SK-N-SH (cell line): ENCODE results near the gene EIF2S2. TPM values are rescaled to one million over a fixed set of nuclear protein-coding genes. Genes with fewer than 3 reads are reported as not detected.

Source experiments
- CTCF ChIA-PET: fragments of 300-600, 350-600 bp; formaldehyde crosslinking; extraction: SDS; loops from one replicate; lab custom pipeline; 2021; lab: Yijun Ruan, JAX
- POLR2A ChIA-PET: fragments of 350-600 bp; sonication (Branson Sonifier 250); formaldehyde crosslinking; extraction: SDS; loops from one replicate; lab custom pipeline; 2020; ENCODE audit warnings: antibody characterized with exemption, inconsistent platforms; lab: Yijun Ruan, JAX
- DNase-seq: peaks from one replicate; pipeline ENCODE4 v3.0.0; 2012
- H2AFZ ChIP-seq: fragments of 200-600 bp; sonication (generic); 2 replicates; pipeline ENCODE4 v1.8.1; 2016; ENCODE audit warnings: antibody characterized with exemption, mild to moderate bottlenecking, low read depth
- H3F3A ChIP-seq: fragments of 200-600 bp; sonication (generic); replicated peaks from 2 replicates; pipeline ENCODE3; 2016; ENCODE audit warnings: antibody characterized with exemption, mild to moderate bottlenecking; ENCODE audit not compliant: insufficient read depth
- H3K27ac ChIP-seq, 2 experiments: fragments of 200-500 bp in 1 of 2; fragments of 200-600 bp in 1 of 2; sonication (Bioruptor generic) in 1 of 2; sonication (generic), shearing (Covaris generic) in 1 of 2; 2 replicates each; pipeline versions ENCODE4 v1.5.1 to v1.6.1; 2014 to 2016; ENCODE audit warnings: low read depth in 2 of 2, inconsistent platforms in 1 of 2, low read length in 1 of 2, mild to moderate bottlenecking in 1 of 2, mixed read lengths in 1 of 2
- H3K27me3 ChIP-seq: fragments of 200-600 bp; sonication (generic), shearing (Covaris generic); 2 replicates; pipeline ENCODE4 v1.6.1; 2016; ENCODE audit warnings: mixed run types; ENCODE audit not compliant: insufficient read depth
- H3K36me3 ChIP-seq, 2 experiments: fragments of 200-500 bp in 1 of 2; fragments of 200-600 bp in 1 of 2; sonication (Bioruptor generic) in 1 of 2; sonication (generic) in 1 of 2; replicated peaks in 1 of 2; 2 replicates each; pipeline versions ENCODE3 to v1.5.1; 2014 to 2016; ENCODE audit warnings: low read length in 1 of 2, mild to moderate bottlenecking in 1 of 2; ENCODE audit not compliant: insufficient read depth in 2 of 2, control insufficient read depth in 1 of 2
- H3K4me1 ChIP-seq, 2 experiments: fragments of 200-500 bp in 1 of 2; fragments of 200-600 bp in 1 of 2; sonication (Bioruptor generic) in 1 of 2; sonication (generic), shearing (Covaris generic) in 1 of 2; 2 replicates each; pipeline versions ENCODE4 v1.5.1 to v1.6.1; 2014 to 2016; ENCODE audit warnings: low read depth in 1 of 2, low read length in 1 of 2, mixed run types in 1 of 2; ENCODE audit not compliant: insufficient read depth in 2 of 2, control insufficient read depth in 1 of 2
- H3K4me2 ChIP-seq: fragments of 200-600 bp; sonication (generic), shearing (Covaris generic); 2 replicates; pipeline ENCODE4 v1.6.1; 2017; ENCODE audit warnings: mixed run types
- H3K4me3 ChIP-seq, 2 experiments: fragments of 200-500 bp in 1 of 2; fragments of 200-600 bp in 1 of 2; sonication (Bioruptor generic) in 1 of 2; sonication (generic), shearing (Covaris generic) in 1 of 2; 2 replicates each; pipeline versions ENCODE4 v1.5.1 to v1.8.1; 2014 to 2016; ENCODE audit warnings: low read depth in 2 of 2, inconsistent platforms in 1 of 2, low read length in 1 of 2, mild to moderate bottlenecking in 1 of 2, mixed read lengths in 1 of 2, moderate library complexity in 1 of 2
- H3K79me2 ChIP-seq: fragments of 200-600 bp; sonication (generic); 2 replicates; pipeline ENCODE4 v1.8.1; 2017; ENCODE audit warnings: mild to moderate bottlenecking; ENCODE audit not compliant: insufficient read depth
- H3K9ac ChIP-seq: fragments of 200-600 bp; sonication (generic); 2 replicates; pipeline ENCODE4 v1.6.1; 2017; ENCODE audit warnings: mixed run types
- H3K9me2 ChIP-seq: fragments of 200-600 bp; sonication (generic); 2 replicates; pipeline ENCODE4 v1.6.1; 2017; ENCODE audit warnings: mixed run types
- H3K9me3 ChIP-seq: fragments of 200-600 bp; sonication (generic); 2 replicates; pipeline ENCODE4 v1.6.1; 2017; ENCODE audit warnings: mixed run types, mild to moderate bottlenecking, moderate library complexity
- H4K20me1 ChIP-seq: fragments of 200-600 bp; sonication (generic); 2 replicates; pipeline ENCODE4 v1.6.1; 2017; ENCODE audit warnings: mild to moderate bottlenecking, mixed run types; ENCODE audit not compliant: insufficient read depth
- CTCF ChIP-seq: fragments of 200-600 bp; sonication (generic); IDR thresholded peaks from 2 replicates; pipeline ENCODE4 v1.6.1; 2017; ENCODE audit warnings: antibody characterized with exemption, mild to moderate bottlenecking, moderate library complexity
- EP300 ChIP-seq, 2 experiments: IDR thresholded peaks; 2 replicates each; pipeline versions ENCODE4 v1.4.0 to v1.6.1; 2012; ENCODE audit warnings: borderline replicate concordance in 1 of 2, low read depth in 1 of 2, low read length in 1 of 2
- EZH2phosphoT487 ChIP-seq: fragments of 200-600 bp; sonication (generic); IDR thresholded peaks from 2 replicates; pipeline ENCODE4 v1.6.1; 2017; ENCODE audit warnings: low read depth, mixed run types, mild to moderate bottlenecking, antibody characterized with exemption, moderate library complexity, borderline replicate concordance
- FOSL2 ChIP-seq: IDR thresholded peaks from 2 replicates; pipeline ENCODE4 v1.4.0; 2012; ENCODE audit warnings: low read depth, mild to moderate bottlenecking, moderate library complexity, borderline replicate concordance
- FOXJ3 ChIP-seq: sonication (generic); formaldehyde crosslinking; IDR thresholded peaks from 2 replicates; pipeline ENCODE4 v1.5.1; 2020; ENCODE audit warnings: mild to moderate bottlenecking, missing genetic modification reagents
- FOXM1 ChIP-seq: IDR thresholded peaks from 2 replicates; pipeline ENCODE4 v1.4.0; 2012; ENCODE audit warnings: low read depth, mild to moderate bottlenecking
- IRF3 ChIP-seq: fragments of 150-350 bp; IDR thresholded peaks from 2 replicates; pipeline ENCODE4 v1.6.1; 2016; ENCODE audit warnings: mild to moderate bottlenecking, low read depth, low read length
- MXI1 ChIP-seq: IDR thresholded peaks from 2 replicates; pipeline ENCODE4 v1.6.1; 2012; ENCODE audit warnings: mild to moderate bottlenecking, low read depth, low read length, improper control_type of control experiment
- NRF1 ChIP-seq: IDR thresholded peaks from 2 replicates; pipeline ENCODE4 v1.6.1; 2012; ENCODE audit warnings: low read depth, mild to moderate bottlenecking, low read length
- POLR2AphosphoS5 ChIP-seq: IDR thresholded peaks from 2 replicates; pipeline ENCODE4 v1.6.1; 2012; ENCODE audit warnings: low read depth, low read length
- RAD21 ChIP-seq: IDR thresholded peaks from 2 replicates; pipeline ENCODE4 v1.6.1; 2012; ENCODE audit warnings: mild to moderate bottlenecking, low read length
- RXRA ChIP-seq: IDR thresholded peaks from 2 replicates; pipeline ENCODE4 v1.4.0; 2012; ENCODE audit warnings: low read depth, mild to moderate bottlenecking, borderline replicate concordance
- SIN3A ChIP-seq: IDR thresholded peaks from 2 replicates; pipeline ENCODE4 v1.6.1; 2012; ENCODE audit warnings: low read depth, mild to moderate bottlenecking, low read length, moderate library complexity, borderline replicate concordance
- SMC3 ChIP-seq: IDR thresholded peaks from 2 replicates; pipeline ENCODE4 v1.6.1; 2012; ENCODE audit warnings: low read depth, low read length, improper control_type of control experiment
- YY1 ChIP-seq: IDR thresholded peaks from 2 replicates; pipeline ENCODE4 v1.4.0; 2012; ENCODE audit warnings: low read depth, mild to moderate bottlenecking
- WGBS: methylation state at CpG from one replicate; pipeline ENCODE4 v1.1.6; 2017; ENCODE audit warnings: low lambda C conversion rate; 5-methylcytosine and 5-hydroxymethylcytosine counted together
- polyA plus RNA-seq, 3 experiments: library from polyadenylated mRNA; depleted of rRNA; stranded (reverse); fragments of >200 nt; gene quantifications; 2 replicates each; pipeline ENCODE4 v1.2.3, GENCODE V29; 2012
- TF ChIP-seq, protein P1 (sequence below): IDR thresholded peaks from 2 replicates; pipeline ENCODE4; 2012
- TF ChIP-seq, protein P2 (sequence below): IDR thresholded peaks from 2 replicates; pipeline ENCODE4 v1.4.0; 2012; ENCODE audit warnings: low read depth, borderline replicate concordance
- TF ChIP-seq, protein P3 (sequence below): IDR thresholded peaks from 2 replicates; pipeline ENCODE4 v1.4.0; 2012; ENCODE audit warnings: low read depth

Gene EIF2S2
- polyA plus RNA-seq, 1 of the 3 experiments (the other 2 are of a cell fraction): 50.7 TPM

DNA sequence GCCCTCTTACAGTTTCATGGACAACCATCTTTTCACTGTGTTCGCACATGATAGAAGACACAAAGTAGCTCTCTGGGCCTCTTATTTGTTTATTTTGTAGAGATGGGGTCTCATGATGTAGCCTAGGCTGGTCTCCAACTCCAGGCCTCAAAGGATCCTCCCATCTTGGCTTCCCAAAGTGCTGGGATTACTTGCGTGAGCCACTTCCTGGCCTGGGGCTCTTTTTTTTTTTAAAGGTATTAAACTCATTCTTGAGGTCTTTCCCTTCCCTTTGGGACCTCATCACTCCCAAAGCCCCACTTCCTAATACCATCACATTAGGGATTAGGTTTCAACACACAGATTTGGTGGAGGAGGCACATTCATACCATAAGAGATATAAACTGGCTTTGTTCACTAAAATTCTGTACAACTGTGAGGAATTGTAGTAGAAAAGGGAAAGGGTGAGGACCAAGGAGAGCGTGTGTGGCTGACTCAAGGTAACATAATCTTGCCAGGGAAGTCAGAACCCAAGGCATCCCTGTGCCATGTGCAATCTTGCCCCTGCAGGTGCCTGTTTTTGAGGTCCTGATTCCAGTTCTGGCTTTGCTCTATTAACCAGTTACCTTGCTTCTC, 45.5 kb downstream of the EIF2S2 start:
- CTCF ChIA-PET: interaction anchor here (1.6 to 6.7 kb wide), 3 partner anchors 11 to 204 kb away, joined by 3 to 109 read pairs (median 6); no protein-coding TSS in a partner anchor

GRCh38 chr20:34065260-34065659, 46.8 kb downstream of the EIF2S2 start:
- H3K4me1 ChIP-seq: peaks cover 4 to 60% of the 10 kb centered on the region in 2 experiments; a peak in 3 of 4 replicates
- H4K20me1 ChIP-seq: peaks cover 94% of the 10 kb centered on the region
- H3K27me3 ChIP-seq: no peaks in the 10 kb centered on the region
- no peak overlapping the region for H3K4me3 ChIP-seq
- H3K4me2 ChIP-seq: no peak overlapping the region
- 73% methylated on average over 2 of the region's 2 CpGs for WGBS
- peaks cover 8% of the 10 kb centered on the region for H3F3A ChIP-seq
- H3K79me2 ChIP-seq: peaks cover 76% of the 10 kb centered on the region
- DNase-seq: no peak
- peaks cover 4% of the 10 kb centered on the region in 2 experiments for H3K36me3 ChIP-seq
- no peak overlapping the region for H2AFZ ChIP-seq
- no peaks in the 10 kb centered on the region for H3K9me3 ChIP-seq
- CTCF ChIA-PET: interaction anchor here (0.9 to 6.7 kb wide), 4 partner anchors 11 to 202 kb away, joined by 3 to 109 read pairs (median 8); no protein-coding TSS in a partner anchor
- H3K27ac ChIP-seq: peak overlapping the region; percentile 25 to 80
- no peak overlapping the region for H3K9ac ChIP-seq
- POLR2A ChIA-PET: no interaction called here
- no peaks in the 10 kb centered on the region for H3K9me2 ChIP-seq
- TF ChIP-seq RAD21 (no peak), IRF3 (no peak), SIN3A (no peak), YY1 (no peak), FOXJ3 (no peak), FOSL2 (no peak), SMC3 (no peak), RXRA (no peak), POLR2AphosphoS5 (no peak), NRF1 (no peak), FOXM1 (no peak), EZH2phosphoT487 (no peak)
- TF ChIP-seq, protein P1, sequence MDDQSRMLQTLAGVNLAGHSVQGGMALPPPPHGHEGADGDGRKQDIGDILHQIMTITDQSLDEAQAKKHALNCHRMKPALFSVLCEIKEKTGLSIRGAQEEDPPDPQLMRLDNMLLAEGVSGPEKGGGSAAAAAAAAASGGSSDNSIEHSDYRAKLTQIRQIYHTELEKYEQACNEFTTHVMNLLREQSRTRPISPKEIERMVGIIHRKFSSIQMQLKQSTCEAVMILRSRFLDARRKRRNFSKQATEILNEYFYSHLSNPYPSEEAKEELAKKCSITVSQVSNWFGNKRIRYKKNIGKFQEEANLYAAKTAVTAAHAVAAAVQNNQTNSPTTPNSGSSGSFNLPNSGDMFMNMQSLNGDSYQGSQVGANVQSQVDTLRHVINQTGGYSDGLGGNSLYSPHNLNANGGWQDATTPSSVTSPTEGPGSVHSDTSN: peak; percentile 36; the same call in 1 of the 2 replicates
- TF ChIP-seq, protein P2, sequence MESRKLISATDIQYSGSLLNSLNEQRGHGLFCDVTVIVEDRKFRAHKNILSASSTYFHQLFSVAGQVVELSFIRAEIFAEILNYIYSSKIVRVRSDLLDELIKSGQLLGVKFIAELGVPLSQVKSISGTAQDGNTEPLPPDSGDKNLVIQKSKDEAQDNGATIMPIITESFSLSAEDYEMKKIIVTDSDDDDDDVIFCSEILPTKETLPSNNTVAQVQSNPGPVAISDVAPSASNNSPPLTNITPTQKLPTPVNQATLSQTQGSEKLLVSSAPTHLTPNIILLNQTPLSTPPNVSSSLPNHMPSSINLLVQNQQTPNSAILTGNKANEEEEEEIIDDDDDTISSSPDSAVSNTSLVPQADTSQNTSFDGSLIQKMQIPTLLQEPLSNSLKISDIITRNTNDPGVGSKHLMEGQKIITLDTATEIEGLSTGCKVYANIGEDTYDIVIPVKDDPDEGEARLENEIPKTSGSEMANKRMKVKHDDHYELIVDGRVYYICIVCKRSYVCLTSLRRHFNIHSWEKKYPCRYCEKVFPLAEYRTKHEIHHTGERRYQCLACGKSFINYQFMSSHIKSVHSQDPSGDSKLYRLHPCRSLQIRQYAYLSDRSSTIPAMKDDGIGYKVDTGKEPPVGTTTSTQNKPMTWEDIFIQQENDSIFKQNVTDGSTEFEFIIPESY: no peak

More for the DNA sequence above, 45.5 kb downstream of the EIF2S2 start:
- H3K9me3 ChIP-seq: no peaks in the 10 kb centered on the region
- TF ChIP-seq CTCF (no peak), FOXM1 (no peak), EP300 (IDR thresholded peaks at IDR 0.05; ENCODE audit: borderline replicate concordance in 1 of 2, low read depth in 1 of 2, low read length in 1 of 2) (no peak), MXI1 (no peak), FOXJ3 (no peak)
- TF ChIP-seq, protein P3, sequence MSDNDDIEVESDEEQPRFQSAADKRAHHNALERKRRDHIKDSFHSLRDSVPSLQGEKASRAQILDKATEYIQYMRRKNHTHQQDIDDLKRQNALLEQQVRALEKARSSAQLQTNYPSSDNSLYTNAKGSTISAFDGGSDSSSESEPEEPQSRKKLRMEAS: no peak
- no peak overlapping the region for H2AFZ ChIP-seq
- no peak for DNase-seq
- POLR2A ChIA-PET: no interaction called here
- no peak overlapping the region for H3K4me3 ChIP-seq
- no peak overlapping the region for H3K4me2 ChIP-seq
- no peak overlapping the region for H3K27ac ChIP-seq
- H3K27me3 ChIP-seq: no peaks in the 10 kb centered on the region
- WGBS: 97% methylated on average over 3 of the region's 3 CpGs
- H3K9me2 ChIP-seq: no peaks in the 10 kb centered on the region
- peaks cover 74% of the 10 kb centered on the region for H3K79me2 ChIP-seq
- H4K20me1 ChIP-seq: peaks cover 88% of the 10 kb centered on the region
- H3K4me1 ChIP-seq: peaks cover 4 to 50% of the 10 kb centered on the region in 2 experiments; a peak in 3 of 4 replicates
- H3K9ac ChIP-seq: no peak overlapping the region
- peaks cover 8% of the 10 kb centered on the region for H3F3A ChIP-seq
- H3K36me3 ChIP-seq: peaks cover 2 to 4% of the 10 kb centered on the region in 2 experiments
